GM23248 (cell line): Measurements from ENCODE around the gene SMYD3. TPM values are rescaled to one million over a fixed set of nuclear protein-coding genes. Genes with fewer than 3 reads are reported as not detected.

ENCODE experiments used
- DNase-seq: peaks from one replicate; pipeline ENCODE4 v3.0.0-alpha.2; 2015
- H2AFZ ChIP-seq: fragments of 200-600 bp; sonication (generic); 2 replicates; pipeline ENCODE4 v1.6.1; 2016; ENCODE audit warnings: antibody characterized with exemption
- H3F3A ChIP-seq: fragments of 200-600 bp; sonication (generic); 2 replicates; pipeline ENCODE4 v1.6.1; 2016; ENCODE audit warnings: mild to moderate bottlenecking, antibody characterized with exemption, mixed run types; ENCODE audit not compliant: insufficient read depth
- H3K27ac ChIP-seq: fragments of 200-600 bp; sonication (generic); 2 replicates; pipeline ENCODE4 v1.5.1; 2016; ENCODE audit warnings: mild to moderate bottlenecking
- H3K27me3 ChIP-seq: fragments of 200-600 bp; sonication (generic); replicated peaks from 2 replicates; pipeline ENCODE4 v1.6.1; 2016; ENCODE audit warnings: mild to moderate bottlenecking; ENCODE audit not compliant: insufficient read depth
- H3K36me3 ChIP-seq: fragments of 200-600 bp; sonication (generic); 2 replicates; pipeline ENCODE4 v1.6.1; 2016; ENCODE audit warnings: low read depth, mild to moderate bottlenecking
- H3K4me1 ChIP-seq: fragments of 200-600 bp; sonication (generic); 2 replicates; pipeline ENCODE4 v1.6.1; 2016; ENCODE audit warnings: mild to moderate bottlenecking; ENCODE audit not compliant: insufficient read depth
- H3K4me2 ChIP-seq: fragments of 200-600 bp; sonication (generic); one replicate; pipeline ENCODE4 v1.6.1; 2016; ENCODE audit warnings: mild to moderate bottlenecking; ENCODE audit not compliant: unreplicated experiment
- H3K4me3 ChIP-seq: fragments of 200-600 bp; sonication (generic); 2 replicates; pipeline ENCODE4 v1.5.1; 2016; ENCODE audit warnings: mild to moderate bottlenecking
- H3K79me2 ChIP-seq: fragments of 200-600 bp; sonication (generic); 2 replicates; pipeline ENCODE4 v1.6.1; 2016; ENCODE audit warnings: mild to moderate bottlenecking; ENCODE audit not compliant: insufficient read depth
- H3K9ac ChIP-seq: fragments of 200-600 bp; sonication (generic); 2 replicates; pipeline ENCODE4 v1.6.1; 2016; ENCODE audit warnings: mild to moderate bottlenecking
- H3K9me2 ChIP-seq: fragments of 200-600 bp; sonication (generic); 2 replicates; pipeline ENCODE4 v1.6.1; 2016; ENCODE audit warnings: mixed run types, mild to moderate bottlenecking, moderate library complexity; ENCODE audit not compliant: insufficient read depth
- H3K9me3 ChIP-seq: fragments of 200-600 bp; sonication (generic); one replicate; pipeline ENCODE4 v1.6.1; 2017; ENCODE audit warnings: low read depth
- H4K20me1 ChIP-seq: fragments of 200-600 bp; sonication (generic); 2 replicates; pipeline ENCODE4 v1.6.0; 2016; ENCODE audit not compliant: insufficient read depth
- EZH2 ChIP-seq: fragments of 200-600 bp; sonication (generic); IDR thresholded peaks from 2 replicates; pipeline ENCODE4 v1.6.1; 2018; ENCODE audit warnings: antibody characterized with exemption, mild to moderate bottlenecking; ENCODE audit not compliant: insufficient read depth, poor library complexity, severe bottlenecking
- EZH2phosphoT487 ChIP-seq: fragments of 200-600 bp; sonication (generic); IDR thresholded peaks from 2 replicates; pipeline ENCODE4 v1.6.1; 2018; ENCODE audit warnings: antibody characterized with exemption, moderate library complexity, mild to moderate bottlenecking, low read depth; ENCODE audit not compliant: insufficient read depth
- WGBS, 2 experiments: methylation state at CpG; one replicate each; pipeline ENCODE4 v1.1.6; 2015 to 2017; ENCODE audit warnings: low lambda C conversion rate in 2 of 2, low coverage in 1 of 2; ENCODE audit errors: missing lambda C conversion rate in 2 of 2; 5-methylcytosine and 5-hydroxymethylcytosine counted together
- in situ Hi-C: fragments of 300-500 bp; cut with MboI; formaldehyde crosslinking; loops from 2 replicates; pipeline ENCODE4 v1.15.0; 2020
- polyA plus RNA-seq: library from polyadenylated mRNA; unstranded; fragments of >200 nt; fragmentation: Nextera tagmentation; extraction: Ambion mirVana; gene quantifications from 2 replicates; pipeline ENCODE4 v1.2.1, GENCODE V29; 2016
- total RNA-seq: library from RNA; depleted of rRNA; stranded (reverse); fragments of >200 nt; shearing (Covaris generic); gene quantifications from 2 replicates; pipeline ENCODE4 v1.2.3, GENCODE V29; 2014

SMYD3 gene
- total and polyA plus RNA-seq, 2 experiments from 2014 or later, result 32.1 to 44.8 TPM

- no peak overlapping the region for H3K27ac ChIP-seq
- H3K9me3 ChIP-seq, result no peaks in the 10 kb centered on the region
- no peaks in the 10 kb centered on the region for H3K4me1 ChIP-seq
- no peak overlapping the region for H3K4me3 ChIP-seq
- H3K79me2 ChIP-seq, result peaks cover 57% of the 10 kb centered on the region
- no peaks in the 10 kb centered on the region for H4K20me1 ChIP-seq
- TF ChIP-seq EZH2 (no peak), EZH2phosphoT487 (no peak)
- H3K9ac ChIP-seq, result no peak overlapping the region
- no peaks in the 10 kb centered on the region for H3F3A ChIP-seq
- WGBS, 2 experiments, result 52 to 54% methylated on average over 4 of the region's 4 CpGs
- no peak overlapping the region for H2AFZ ChIP-seq
- in situ Hi-C loops, result no loop called here
- peaks cover 41% of the 10 kb centered on the region for H3K36me3 ChIP-seq
- no peaks in the 10 kb centered on the region for H3K27me3 ChIP-seq
- no peak for DNase-seq
- no peak overlapping the region for H3K4me2 ChIP-seq
- no peaks in the 10 kb centered on the region for H3K9me2 ChIP-seq
Measured at GRCh38 chr1:246549665-246550064, 42.6 kb upstream of the SMYD3 start.

- Histone ChIP-seq H3K9ac (no peak overlapping the region), H4K20me1 (no peaks in the 10 kb centered on the region), H3K36me3 (peaks cover 54% of the 10 kb centered on the region), H3K27ac (no peak overlapping the region), H3K4me2 (no peak overlapping the region), H3K4me1 (no peaks in the 10 kb centered on the region), H3K9me3 (no peaks in the 10 kb centered on the region), H3K79me2 (0 out of 2 replicates have a peak, but pooled peaks cover 5% of the 10 kb centered on the region), H3K4me3 (no peak overlapping the region), H3K27me3 (no peaks in the 10 kb centered on the region), H2AFZ (no peak overlapping the region), H3F3A (0 out of 2 replicates have a peak, but pooled peaks cover 4% of the 10 kb centered on the region), H3K9me2 (no peaks in the 10 kb centered on the region)
- in situ Hi-C loops, result no loop called here
- TF ChIP-seq EZH2phosphoT487 (no peak), EZH2 (no peak)
- DNase-seq, result no peak
- 97 to 100% methylated on average over 1 of the region's 1 CpG for WGBS, 2 experiments
Measured at GRCh38 chr1:246544001-246544400, 36.9 kb upstream of the SMYD3 start.

GRCh38 chr1:246540738-246541491 is 33.8 kb upstream of the SMYD3 start:
- 94 to 99% methylated on average over 7 of the region's 7 CpGs for WGBS, 2 experiments
- Histone ChIP-seq H3K79me2 (no peaks in the 10 kb centered on the region), H3K4me3 (no peak overlapping the region), H3K9ac (no peak overlapping the region), H3F3A (0 out of 2 replicates have a peak, but pooled peaks cover 4% of the 10 kb centered on the region), H2AFZ (no peak overlapping the region), H3K27me3 (no peaks in the 10 kb centered on the region), H3K4me2 (no peak overlapping the region), H3K36me3 (peaks cover 36% of the 10 kb centered on the region), H3K9me2 (no peaks in the 10 kb centered on the region), H3K4me1 (no peaks in the 10 kb centered on the region), H3K27ac (no peak overlapping the region), H3K9me3 (no peaks in the 10 kb centered on the region), H4K20me1 (no peaks in the 10 kb centered on the region)
- in situ Hi-C loops, result no loop called here
- TF ChIP-seq EZH2 (no peak), EZH2phosphoT487 (no peak)
- DNase-seq, result no peak

- no peak overlapping the region for H3K9ac ChIP-seq
- no peak overlapping the region for H2AFZ ChIP-seq
- H3K79me2 ChIP-seq, result no peaks in the 10 kb centered on the region
- 0 out of 2 replicates have a peak, but pooled peaks cover 4% of the 10 kb centered on the region for H3F3A ChIP-seq
- 95% methylated on average over 3 of the region's 3 CpGs for WGBS, 2 experiments
- in situ Hi-C loops, result no loop called here
- no peaks in the 10 kb centered on the region; the same call in 1 of the 2 replicates for H3K27me3 ChIP-seq
- peaks cover 20% of the 10 kb centered on the region for H3K36me3 ChIP-seq
- H3K4me1 ChIP-seq, result no peaks in the 10 kb centered on the region
- H3K4me2 ChIP-seq, result no peak overlapping the region
- H3K9me3 ChIP-seq, result no peaks in the 10 kb centered on the region
- no peak overlapping the region for H3K27ac ChIP-seq
- TF ChIP-seq EZH2 (no peak), EZH2phosphoT487 (no peak)
- no peaks in the 10 kb centered on the region for H4K20me1 ChIP-seq
- no peak overlapping the region for H3K4me3 ChIP-seq
- DNase-seq, result no peak
- no peaks in the 10 kb centered on the region for H3K9me2 ChIP-seq
Measured at GRCh38 chr1:246537887-246538286, 30.8 kb upstream of the SMYD3 start.
